ENCODE results near the gene GJC1.
A peak's percentile ranks its signal among the peaks of the same experiment; 100 is the strongest.

GJC1 gene

DNA sequence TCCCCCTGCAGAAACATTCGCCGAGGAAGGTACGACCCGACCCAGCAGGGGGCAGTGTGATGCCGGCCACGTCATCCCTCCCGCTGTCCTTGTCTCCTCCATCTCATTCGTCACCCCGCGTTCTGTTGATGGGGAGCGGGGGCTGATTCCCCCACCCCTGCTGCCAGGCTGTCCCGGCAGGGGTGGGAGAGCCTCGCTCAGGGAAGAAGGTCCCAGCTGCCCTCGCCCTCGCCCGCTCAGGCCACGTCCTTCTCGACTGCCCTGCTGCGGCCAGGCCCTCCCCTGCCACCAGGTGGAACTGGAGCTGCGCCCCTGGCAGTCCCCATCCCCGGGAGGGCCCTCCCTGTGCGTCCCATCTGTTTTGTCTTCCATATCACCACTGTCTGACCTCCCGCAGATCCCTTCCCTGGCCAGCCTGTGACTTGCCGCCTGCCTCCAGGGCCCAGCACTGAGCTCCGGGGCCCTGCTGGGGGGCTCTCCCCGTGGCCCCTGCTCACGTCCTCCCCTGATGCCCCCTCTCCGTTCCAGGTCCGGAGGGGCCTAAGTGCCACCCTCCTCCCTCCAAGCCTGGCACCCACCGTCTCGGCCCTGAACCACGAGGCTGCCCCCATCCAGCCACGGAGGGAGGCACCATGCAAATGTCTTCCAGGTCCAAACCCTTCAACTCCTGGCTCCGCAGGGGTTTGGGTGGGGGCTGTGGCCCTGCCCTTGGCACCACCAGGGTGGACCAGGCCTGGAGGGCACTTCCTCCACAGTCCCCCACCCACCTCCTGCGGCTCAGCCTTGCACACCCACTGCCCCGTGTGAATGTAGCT is 50.7 kb downstream of the GJC1 start:
- peaks cover 0 to 5% of the 10 kb centered on the region in 2 experiments for H3K36me3 ChIP-seq (ENCODE audit: control insufficient read depth in 1 of 2, insufficient read depth in 2 of 2, low read depth in 1 of 2, low read length in 2 of 2)
- peak overlapping the region; percentile 72 to 92 for H2BK12ac ChIP-seq (ENCODE audit: low read length in 2 of 2)
- peak overlapping the region; percentile 78 for H3K9ac ChIP-seq (ENCODE audit: low read length)
- peak; percentile 80 for DNase-seq
- H4K8ac ChIP-seq (ENCODE audit: low read length) = peak overlapping the region; percentile 83
- peak overlapping the region; percentile 76 for H2AK5ac ChIP-seq (ENCODE audit: low read length, severe bottlenecking)
- H2AFZ ChIP-seq (ENCODE audit: low read depth, low read length) = peak overlapping the region; percentile 73
- peak overlapping the region in 1 of 2 experiments; percentile 64 for H3K14ac ChIP-seq (ENCODE audit: low read length in 2 of 2)
- H3K27ac ChIP-seq (ENCODE audit: low read length, poor library complexity, severe bottlenecking) = no peak overlapping the region
- no peaks in the 10 kb centered on the region for H3K9me3 ChIP-seq (ENCODE audit: control insufficient read depth, low read length)
- peak overlapping the region; percentile 80 for H3K4me2 ChIP-seq (ENCODE audit: low read length, poor library complexity, severe bottlenecking)
- H3K18ac ChIP-seq (ENCODE audit: low read depth in 1 of 2, low read length in 2 of 2) = peak overlapping the region; percentile 87 to 90
- peak overlapping the region; percentile 97 for H4K91ac ChIP-seq (ENCODE audit: low read length)
- H3K4ac ChIP-seq (ENCODE audit: low read depth in 1 of 2, low read length in 2 of 2) = peak overlapping the region; percentile 75 to 89
- no peaks in the 10 kb centered on the region for H3K79me1 ChIP-seq (replicated peaks; ENCODE audit: low read length, poor library complexity, severe bottlenecking)
- H3K27me3 ChIP-seq (ENCODE audit: control insufficient read depth in 1 of 2, insufficient read depth in 1 of 2, low read length in 2 of 2) = peaks cover 0 to 17% of the 10 kb centered on the region in 2 experiments
- H2BK15ac ChIP-seq (ENCODE audit: low read depth, poor library complexity, severe bottlenecking) = peak overlapping the region; percentile 83
- peak overlapping the region; percentile 81 for H2BK120ac ChIP-seq (ENCODE audit: low read depth, low read length)
- H3K23ac ChIP-seq (ENCODE audit: low read length in 2 of 2) = no peak overlapping the region
- peak overlapping the region; percentile 55 to 76 for H3K4me3 ChIP-seq (ENCODE audit: insufficient read depth in 1 of 2, low read depth in 1 of 2, low read length in 2 of 2)
- H2BK5ac ChIP-seq (ENCODE audit: low read depth, low read length, poor library complexity, severe bottlenecking) = no peak overlapping the region
- WGBS = 30% methylated on average over 36 of the region's 36 CpGs
- H3K4me1 ChIP-seq (ENCODE audit: control insufficient read depth, insufficient read depth, low read depth, low read length) = peaks cover 29% of the 10 kb centered on the region

DNA sequence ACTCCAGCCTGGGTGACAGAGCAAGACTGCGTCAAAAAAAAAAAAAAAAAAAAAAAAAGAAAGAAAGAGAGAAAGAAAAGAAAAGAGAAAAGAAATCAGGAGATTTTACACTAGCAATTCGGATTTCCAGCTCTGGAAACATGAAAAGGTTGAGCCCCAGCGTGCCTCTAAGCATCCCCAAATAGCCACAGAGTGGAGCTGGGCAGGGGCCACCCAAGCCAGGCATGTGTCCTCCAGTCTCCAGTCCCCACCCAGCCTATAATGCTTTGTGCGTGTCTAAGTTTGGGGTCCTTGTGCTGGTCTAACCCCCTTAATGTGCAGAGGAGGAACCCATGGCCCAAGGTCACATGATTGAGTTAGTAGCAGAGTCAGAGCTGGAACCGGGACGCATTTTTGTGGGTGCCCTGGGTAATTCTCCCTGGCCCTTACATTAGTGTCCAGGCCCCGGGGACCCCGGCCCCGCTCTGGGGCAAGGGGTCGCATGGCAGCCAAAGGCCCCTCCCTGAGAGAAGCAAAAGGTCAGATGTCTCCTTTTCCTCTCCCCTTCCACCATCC is 51.4 kb downstream of the GJC1 start:
- Histone ChIP-seq H3K9ac (ENCODE audit: low read length) (peak overlapping the region; percentile 78), H4K91ac (ENCODE audit: low read length) (no peak overlapping the region), H3K4ac (ENCODE audit: low read depth in 1 of 2, low read length in 2 of 2) (no peak overlapping the region), H3K9me3 (ENCODE audit: control insufficient read depth, low read length) (no peaks in the 10 kb centered on the region), H2AK5ac (ENCODE audit: low read length, severe bottlenecking) (no peak overlapping the region), H3K14ac (ENCODE audit: low read length in 2 of 2) (no peak overlapping the region), H3K18ac (ENCODE audit: low read depth in 1 of 2, low read length in 2 of 2) (peak overlapping the region in 1 of 2 experiments; percentile 42), H4K8ac (ENCODE audit: low read length) (peak overlapping the region; percentile 10), H2BK12ac (ENCODE audit: low read length in 2 of 2) (peak overlapping the region in 1 of 2 experiments; percentile 23), H2BK5ac (ENCODE audit: low read depth, low read length, poor library complexity, severe bottlenecking) (no peak overlapping the region), H3K27ac (ENCODE audit: low read length, poor library complexity, severe bottlenecking) (no peak overlapping the region), H3K4me1 (ENCODE audit: control insufficient read depth, insufficient read depth, low read depth, low read length) (peaks cover 30% of the 10 kb centered on the region), H3K36me3 (ENCODE audit: control insufficient read depth in 1 of 2, insufficient read depth in 2 of 2, low read depth in 1 of 2, low read length in 2 of 2) (peaks cover 0 to 5% of the 10 kb centered on the region in 2 experiments), H2BK15ac (ENCODE audit: low read depth, poor library complexity, severe bottlenecking) (no peak overlapping the region), H3K27me3 (ENCODE audit: control insufficient read depth in 1 of 2, insufficient read depth in 1 of 2, low read length in 2 of 2) (peaks cover 0 to 21% of the 10 kb centered on the region in 2 experiments), H3K23ac (ENCODE audit: low read length in 2 of 2) (no peak overlapping the region), H2BK120ac (ENCODE audit: low read depth, low read length) (no peak overlapping the region), H2AFZ (ENCODE audit: low read depth, low read length) (no peak overlapping the region), H3K4me3 (ENCODE audit: insufficient read depth in 1 of 2, low read depth in 1 of 2, low read length in 2 of 2) (peak overlapping the region in 1 of 2 experiments; percentile 76), H3K79me1 (replicated peaks; ENCODE audit: low read length, poor library complexity, severe bottlenecking) (no peaks in the 10 kb centered on the region), H3K4me2 (ENCODE audit: low read length, poor library complexity, severe bottlenecking) (peak overlapping the region; percentile 80)
- 28% methylated on average over 9 of the region's 10 CpGs for WGBS
- no peak for DNase-seq

DNA sequence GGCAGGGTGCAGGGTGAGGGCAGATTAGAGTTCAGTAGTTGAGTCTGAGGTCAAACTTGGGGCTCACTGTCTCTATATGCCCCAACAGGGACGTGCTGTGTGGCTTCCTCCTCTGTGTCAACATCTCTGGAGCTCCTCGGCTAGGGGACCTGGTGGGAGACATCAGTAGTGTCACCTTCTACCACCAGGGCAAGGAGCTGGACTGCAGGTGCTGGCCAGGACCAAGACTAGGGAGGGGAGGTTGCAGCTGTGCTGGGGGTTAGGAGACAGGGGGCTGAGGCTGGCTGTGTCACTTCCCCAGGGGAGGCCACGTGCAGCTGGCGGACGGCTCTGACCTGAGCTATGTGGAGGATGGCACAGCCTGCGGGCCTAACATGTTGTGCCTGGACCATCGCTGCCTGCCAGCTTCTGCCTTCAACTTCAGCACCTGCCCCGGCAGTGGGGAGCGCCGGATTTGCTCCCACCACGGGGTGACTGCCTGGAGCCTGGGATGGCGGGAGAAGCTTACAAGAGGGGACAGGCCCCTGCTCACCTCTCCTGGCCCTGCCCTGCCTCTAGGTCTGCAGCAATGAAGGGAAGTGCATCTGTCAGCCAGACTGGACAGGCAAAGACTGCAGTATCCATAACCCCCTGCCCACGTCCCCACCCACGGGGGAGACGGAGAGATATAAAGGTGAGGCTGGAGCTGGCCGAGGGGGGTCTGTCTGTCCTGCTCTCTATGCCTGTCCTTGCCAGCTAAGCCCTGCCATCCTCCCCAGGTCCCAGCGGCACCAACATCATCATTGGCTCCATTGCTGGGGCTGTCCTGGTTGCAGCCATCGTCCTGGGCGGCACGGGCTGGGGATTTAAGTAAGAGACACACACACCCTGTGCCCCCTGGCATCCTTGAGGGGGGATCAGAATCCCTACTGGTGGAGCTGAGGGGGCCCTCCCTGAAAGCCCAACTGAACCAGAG is 52.4 kb downstream of the GJC1 start:
- no peak overlapping the region for H3K14ac ChIP-seq (ENCODE audit: low read length in 2 of 2)
- H3K4ac ChIP-seq (ENCODE audit: low read depth in 1 of 2, low read length in 2 of 2) = peak overlapping the region in 1 of 2 experiments; percentile 60
- H3K4me2 ChIP-seq (ENCODE audit: low read length, poor library complexity, severe bottlenecking) = no peak overlapping the region
- peaks cover 4 to 32% of the 10 kb centered on the region in 2 experiments for H3K27me3 ChIP-seq (ENCODE audit: control insufficient read depth in 1 of 2, insufficient read depth in 1 of 2, low read length in 2 of 2)
- peak overlapping the region; percentile 53 for H4K91ac ChIP-seq (ENCODE audit: low read length)
- peaks cover 0 to 5% of the 10 kb centered on the region in 2 experiments for H3K36me3 ChIP-seq (ENCODE audit: control insufficient read depth in 1 of 2, insufficient read depth in 2 of 2, low read depth in 1 of 2, low read length in 2 of 2)
- no peaks in the 10 kb centered on the region for H3K79me1 ChIP-seq (replicated peaks; ENCODE audit: low read length, poor library complexity, severe bottlenecking)
- H3K9me3 ChIP-seq (ENCODE audit: control insufficient read depth, low read length) = no peaks in the 10 kb centered on the region
- H2BK5ac ChIP-seq (ENCODE audit: low read depth, low read length, poor library complexity, severe bottlenecking) = no peak overlapping the region
- H3K27ac ChIP-seq (ENCODE audit: low read length, poor library complexity, severe bottlenecking) = no peak overlapping the region
- H2AFZ ChIP-seq (ENCODE audit: low read depth, low read length) = no peak overlapping the region
- no peak overlapping the region for H2BK15ac ChIP-seq (ENCODE audit: low read depth, poor library complexity, severe bottlenecking)
- peak overlapping the region in 1 of 2 experiments; percentile 15 for H2BK12ac ChIP-seq (ENCODE audit: low read length in 2 of 2)
- WGBS = 86% methylated on average over 20 of the region's 20 CpGs
- peaks cover 30% of the 10 kb centered on the region for H3K4me1 ChIP-seq (ENCODE audit: control insufficient read depth, insufficient read depth, low read depth, low read length)
- H4K8ac ChIP-seq (ENCODE audit: low read length) = no peak overlapping the region
- no peak overlapping the region for H3K9ac ChIP-seq (ENCODE audit: low read length)
- H2AK5ac ChIP-seq (ENCODE audit: low read length, severe bottlenecking) = no peak overlapping the region
- no peak overlapping the region for H3K18ac ChIP-seq (ENCODE audit: low read depth in 1 of 2, low read length in 2 of 2)
- H3K4me3 ChIP-seq (ENCODE audit: insufficient read depth in 1 of 2, low read depth in 1 of 2, low read length in 2 of 2) = no peak overlapping the region
- no peak for DNase-seq
- H2BK120ac ChIP-seq (ENCODE audit: low read depth, low read length) = peak overlapping the region; percentile 13
- no peak overlapping the region for H3K23ac ChIP-seq (ENCODE audit: low read length in 2 of 2)
